NCI-H1436 (cell line): Measurements from ENCODE around the gene WBP2.

Source experiments
- DNase-seq: peaks from one replicate; lab custom pipeline; 2025; lab: John Stamatoyannopoulos, UW

WBP2 gene

DNA sequence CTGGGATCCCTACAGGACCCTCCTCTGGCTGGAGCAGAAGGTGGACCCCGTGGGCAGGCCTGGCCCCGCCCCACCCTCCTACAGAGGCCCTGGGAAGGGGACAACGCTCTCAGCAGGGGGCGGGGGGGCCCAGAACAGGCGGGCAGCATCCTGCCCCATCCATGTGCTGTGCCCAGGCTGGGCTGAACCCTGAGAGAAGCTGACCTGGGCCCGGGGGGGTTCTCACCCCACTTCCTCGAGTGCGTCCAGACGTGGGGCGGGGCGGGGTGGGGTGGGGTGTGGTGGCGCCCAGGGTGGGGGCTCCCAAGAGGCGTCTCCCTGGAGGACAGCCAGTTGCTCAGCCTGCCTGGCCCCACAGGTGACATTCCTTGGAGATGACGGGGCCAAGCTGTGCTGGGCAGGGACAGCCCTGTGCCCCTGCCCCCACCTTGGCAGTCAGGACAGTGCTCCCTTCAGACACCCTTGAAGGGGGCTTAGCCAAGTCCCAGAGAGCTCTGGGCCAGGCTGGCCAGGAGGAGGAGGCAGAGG is 10.5 kb downstream of the WBP2 start:
- DNase-seq, result no peak

DNA sequence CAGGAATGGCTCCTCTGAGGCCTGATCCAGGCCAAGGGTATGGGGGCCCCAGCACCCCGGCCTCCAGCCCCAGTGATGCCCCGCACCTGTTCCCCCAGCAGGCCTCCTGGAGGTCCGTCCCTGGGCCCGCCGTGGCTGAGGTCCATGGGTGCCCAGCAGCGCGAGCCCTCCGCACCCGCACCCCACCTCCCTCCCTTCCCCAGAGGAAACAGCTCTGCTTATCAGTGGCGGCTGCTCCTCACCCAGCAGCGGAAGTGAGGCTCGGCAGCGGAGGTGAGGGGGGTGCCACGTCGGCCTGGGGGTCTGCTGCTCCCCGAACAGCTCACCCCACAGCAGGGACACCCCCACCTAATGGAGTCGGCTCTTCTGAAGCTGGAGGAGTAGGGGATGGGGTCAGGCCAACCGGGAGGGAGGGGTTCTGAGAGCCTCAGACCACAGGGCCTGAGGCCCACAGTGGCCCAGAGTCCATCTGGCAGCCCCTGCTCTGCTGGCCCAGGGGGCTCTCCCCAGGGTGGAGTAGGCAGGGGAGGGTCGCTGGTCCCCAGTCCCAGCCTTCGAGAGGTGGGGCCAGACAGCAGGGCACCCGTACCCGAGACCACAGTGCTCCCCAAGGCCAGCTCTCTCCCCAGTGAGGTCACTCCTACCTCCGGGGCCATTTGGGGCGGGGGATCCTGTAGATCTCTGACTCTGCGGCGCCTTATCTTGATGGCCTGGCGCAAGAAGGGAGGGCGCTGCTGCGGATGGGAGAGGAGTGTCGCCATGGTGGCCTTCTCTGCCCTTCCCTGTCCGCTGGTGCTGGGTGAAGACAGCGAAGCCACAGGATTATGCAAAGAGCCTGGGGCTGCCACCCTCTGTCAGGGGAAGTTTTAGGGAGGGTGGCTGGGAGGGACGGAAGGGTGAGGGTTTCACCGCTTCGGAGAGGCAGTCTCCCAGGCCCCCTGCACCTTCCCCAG is 11.3 kb downstream of the WBP2 start, which contains the start of gene UNC13D:
UNC13D (minus strand) TSS at position 828 of the 953 bp plus-strand sequence; CDS start at position 761, 67 bp downstream.
- no peak for DNase-seq

DNA sequence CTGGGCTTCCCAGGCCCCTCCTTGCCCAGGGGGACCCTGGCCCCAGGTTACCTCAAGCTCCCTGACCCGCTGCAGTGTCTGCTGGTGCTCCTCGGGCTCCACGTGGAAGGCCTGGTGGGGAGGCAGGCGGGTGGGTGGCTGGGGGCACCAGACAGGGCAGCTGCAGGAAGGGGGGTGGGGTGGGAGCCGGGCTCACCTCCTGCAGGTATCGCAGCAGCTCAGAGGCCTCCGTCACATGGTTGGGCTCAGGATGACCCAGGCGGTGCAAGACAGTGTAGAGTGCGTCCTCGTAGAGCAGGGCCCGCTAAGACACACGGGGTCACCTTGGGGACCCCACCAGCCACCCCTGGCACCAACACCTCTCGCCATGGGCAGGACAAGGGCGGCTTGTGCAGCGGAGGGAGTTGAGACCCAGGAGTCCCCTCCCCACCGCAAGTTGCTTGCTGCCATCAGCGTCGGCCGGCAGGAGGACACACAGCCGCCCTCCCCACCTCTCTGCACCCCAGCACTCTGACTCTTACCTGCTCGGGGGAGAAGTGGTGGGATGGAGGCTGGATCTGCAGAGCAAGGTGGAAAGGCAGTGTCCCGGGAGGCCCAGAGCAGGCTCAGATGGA is 12.1 kb downstream of the WBP2 start:
- no peak for DNase-seq

DNA sequence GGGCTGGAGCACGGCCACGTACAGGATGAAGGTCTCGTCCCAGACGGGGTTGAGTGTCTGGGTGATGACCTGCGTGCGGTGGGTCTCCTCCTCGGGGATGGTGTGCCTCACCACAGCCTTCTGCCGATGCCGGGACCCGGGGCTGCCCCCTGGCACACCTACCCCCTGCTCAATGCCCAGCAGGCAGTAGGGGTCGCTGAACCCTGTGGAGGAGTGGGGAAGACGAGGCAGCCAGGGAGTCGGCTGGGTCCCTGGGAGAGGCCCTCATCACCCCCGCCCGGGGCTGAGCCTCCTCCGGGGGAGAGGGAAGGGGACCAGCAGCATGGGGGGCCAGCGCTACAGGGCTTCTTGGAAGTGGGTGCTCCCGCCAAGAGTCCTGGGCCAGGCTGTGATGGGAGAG is 12.7 kb downstream of the WBP2 start:
- DNase-seq, result no peak

DNA sequence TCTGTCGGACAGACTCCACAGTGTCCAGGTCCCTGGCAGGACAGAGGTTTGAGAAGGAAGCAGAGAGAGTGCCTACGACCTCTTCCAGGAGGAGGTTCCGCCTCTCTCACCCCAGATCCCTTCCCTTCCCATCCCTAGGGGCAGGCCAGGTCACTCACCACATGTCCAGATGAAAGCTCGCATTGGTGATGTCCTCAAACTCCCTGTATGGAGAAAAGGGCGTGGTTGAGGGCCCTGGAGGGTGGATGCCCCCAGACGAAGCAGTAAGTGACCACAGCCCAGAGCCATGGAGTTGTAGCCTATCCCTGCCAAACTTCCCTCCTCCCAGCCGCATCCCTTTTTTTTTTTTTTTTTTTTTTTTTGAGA is 14.4 kb downstream of the WBP2 start:
- no peak for DNase-seq

DNA sequence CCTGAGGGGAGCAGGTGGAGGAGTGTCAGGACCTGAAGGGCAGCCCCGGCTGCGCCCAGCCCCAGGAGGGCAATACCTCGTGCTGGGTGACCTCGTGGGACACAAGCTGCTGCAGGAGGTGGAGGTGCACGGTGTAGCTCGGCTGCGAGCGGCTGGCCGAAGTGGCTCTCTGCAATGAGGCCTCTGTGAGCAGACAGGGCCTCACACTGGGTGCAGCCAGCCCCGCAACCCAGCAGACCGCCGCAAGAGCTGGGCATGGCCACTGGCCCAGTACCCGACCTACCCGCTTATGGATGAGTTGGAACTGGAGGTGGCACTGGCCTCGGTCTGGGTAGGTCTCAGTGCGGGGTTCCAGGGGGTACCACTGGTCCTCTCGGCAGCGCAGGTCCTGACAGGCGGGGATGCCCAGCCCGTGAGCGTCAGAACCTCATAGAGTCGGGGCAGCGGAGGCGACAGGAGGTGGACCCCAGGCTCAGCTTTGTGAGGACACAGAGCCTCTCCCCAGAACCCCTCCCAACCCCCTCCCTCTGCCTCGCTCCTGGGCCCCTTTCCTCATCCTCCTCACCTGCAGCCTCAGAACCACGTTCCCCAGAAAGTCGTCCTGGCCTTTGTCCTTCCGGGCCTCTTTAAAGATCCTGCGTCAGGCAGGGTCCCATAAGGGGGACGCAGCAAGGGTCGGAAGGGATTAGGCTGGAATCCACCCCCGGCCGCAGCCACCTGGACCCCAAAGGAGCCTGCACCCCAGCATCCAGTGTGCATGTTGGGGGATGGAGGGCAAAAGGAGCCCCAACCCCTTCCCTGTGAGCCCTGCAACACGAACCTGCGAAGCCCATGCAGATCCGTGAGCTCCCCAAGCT is 15.0 kb downstream of the WBP2 start:
- no peak for DNase-seq

DNA sequence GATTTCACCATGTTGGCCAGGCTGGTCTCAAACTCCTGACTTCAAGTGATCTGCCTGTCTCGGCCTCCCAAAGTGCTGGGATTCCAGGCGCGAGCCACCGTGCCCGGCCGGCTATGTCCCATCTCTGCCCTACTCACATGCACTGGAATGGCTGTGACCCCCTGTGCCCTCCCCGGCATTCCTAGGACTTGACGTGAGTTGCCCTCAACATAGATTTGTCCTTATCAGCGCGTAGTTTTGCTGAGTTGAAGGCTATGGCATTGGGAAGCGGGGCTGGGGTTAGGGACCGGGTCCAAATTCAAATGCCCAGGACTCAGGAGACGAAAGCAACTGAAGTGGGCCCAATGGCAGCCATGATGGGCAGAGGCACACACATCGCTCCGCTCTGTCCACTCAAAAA is 16.7 kb downstream of the WBP2 start:
- no peak for DNase-seq

DNA sequence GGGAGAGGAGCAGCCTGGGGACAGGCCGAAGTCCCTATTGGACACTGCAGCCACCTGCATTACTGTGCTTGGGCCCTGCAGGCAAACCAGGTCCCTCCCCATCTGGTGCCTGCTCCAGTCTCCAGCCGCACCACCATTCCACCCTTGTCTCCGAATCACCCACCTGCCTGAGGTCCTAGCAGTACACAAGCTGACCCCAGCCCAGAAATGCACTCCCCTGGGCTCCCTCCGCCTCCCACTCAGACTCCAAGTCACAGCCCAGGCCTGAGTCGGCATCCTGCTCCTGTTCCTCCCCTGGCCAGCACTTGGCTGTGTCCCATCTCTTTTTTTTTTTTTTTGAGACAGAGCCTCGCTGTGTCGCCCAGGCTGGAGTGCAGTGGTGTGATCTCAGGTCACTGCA is 17.2 kb downstream of the WBP2 start:
- DNase-seq, result no peak

DNA sequence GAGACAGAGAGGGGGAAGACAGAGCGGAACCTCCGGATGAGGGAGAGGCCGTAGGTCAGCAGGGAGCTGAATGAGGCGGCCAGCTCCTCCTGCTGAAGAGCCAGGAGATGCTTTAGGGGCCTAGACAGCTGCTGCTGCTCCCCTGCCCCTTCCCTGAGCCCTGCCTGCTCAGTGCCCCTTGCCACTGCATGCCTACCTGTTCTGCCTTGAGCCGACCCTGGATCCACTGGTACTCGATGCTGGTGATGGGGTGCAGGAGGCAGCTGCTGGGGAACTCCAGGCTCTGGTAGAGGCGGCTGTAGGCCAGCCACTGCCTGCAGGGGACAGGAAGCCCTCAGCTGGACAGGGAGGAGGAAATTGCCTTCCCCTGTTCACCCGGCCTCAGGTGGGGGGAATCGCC is 18.5 kb downstream of the WBP2 start:
- DNase-seq, result no peak

DNA sequence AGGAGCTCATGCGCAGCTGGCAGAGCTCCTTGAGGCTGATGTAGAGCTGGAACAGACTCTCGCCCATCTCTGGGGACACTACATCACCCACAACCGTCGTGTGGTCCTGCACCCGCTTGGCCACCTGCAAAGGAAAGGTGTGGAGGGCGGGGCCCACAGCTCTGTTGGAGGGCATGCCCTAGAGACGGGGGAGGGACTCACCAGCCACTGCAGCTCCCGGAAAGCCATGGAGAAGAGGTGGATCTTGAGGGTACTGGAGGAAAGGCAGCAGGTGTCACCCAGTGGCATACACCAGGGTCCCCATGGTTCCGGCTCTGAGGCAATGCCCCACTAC is 19.5 kb downstream of the WBP2 start:
- peak; percentile 75 for DNase-seq

DNA sequence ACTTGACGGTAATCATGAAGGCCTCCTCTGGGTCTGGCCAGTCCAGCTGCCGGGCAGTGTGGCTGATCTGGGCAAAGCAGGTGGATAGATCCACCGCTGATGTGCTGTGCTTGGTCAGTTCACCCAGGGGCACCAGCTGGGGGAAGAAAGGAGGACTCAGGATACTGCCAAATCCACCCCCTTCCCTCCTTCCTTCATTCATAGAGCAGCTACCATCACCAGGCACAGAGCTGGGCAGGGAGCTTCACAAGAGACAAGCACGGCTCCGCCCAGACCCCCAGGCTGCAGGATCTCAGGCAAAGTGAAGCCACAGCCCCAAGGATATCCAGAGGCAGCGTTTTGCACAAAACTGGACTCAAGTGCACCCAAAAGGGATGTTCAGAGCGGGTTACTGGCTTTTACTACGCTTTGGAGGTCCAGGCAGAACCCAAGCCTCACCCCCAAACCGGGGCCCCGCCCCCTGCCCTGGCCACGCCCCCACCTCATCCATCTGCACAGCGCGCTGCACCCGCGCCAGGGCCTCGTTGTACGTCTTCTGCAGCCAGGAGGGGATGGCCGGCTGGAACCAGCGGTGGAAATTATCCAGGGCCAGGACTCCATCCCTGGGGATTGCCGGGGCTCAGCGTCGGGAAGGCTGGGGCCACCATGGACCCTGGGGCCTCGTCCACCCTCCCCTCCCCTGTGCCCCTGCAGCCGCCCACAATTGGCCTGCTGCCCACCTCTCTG is 20.0 kb downstream of the WBP2 start:
- DNase-seq, result peak; percentile 75

DNA sequence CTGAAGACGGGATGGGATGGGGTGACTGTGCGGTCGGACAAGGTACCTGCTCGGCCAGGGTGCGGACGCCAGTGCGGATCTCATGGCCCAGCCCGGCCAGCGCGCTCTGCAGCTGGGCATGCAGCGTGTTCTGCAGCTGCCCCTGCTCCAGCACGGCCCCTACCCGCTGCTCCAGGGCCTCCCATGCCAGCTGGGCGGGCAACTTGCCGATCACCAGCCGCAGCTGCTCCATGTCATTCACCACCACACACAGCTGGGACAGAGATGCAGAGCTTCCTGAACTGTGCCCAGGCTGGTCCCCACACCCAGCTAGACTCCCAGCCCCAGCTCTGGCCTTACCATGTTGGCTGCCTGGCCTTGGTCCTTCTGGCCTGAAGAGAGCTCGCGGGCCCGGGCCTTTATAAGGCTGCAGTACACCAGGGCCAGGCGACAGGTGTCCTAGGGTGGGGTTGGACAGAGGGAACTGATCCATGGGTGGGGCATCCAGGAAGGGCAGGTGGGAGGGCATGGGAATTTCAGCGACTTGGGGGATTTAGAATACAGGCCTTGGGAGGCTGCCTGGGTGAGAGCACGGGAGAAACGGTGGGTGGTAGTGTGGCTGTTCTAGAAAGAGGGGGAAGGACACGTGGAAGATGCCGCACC is 20.7 kb downstream of the WBP2 start:
- DNase-seq, result no peak

DNA sequence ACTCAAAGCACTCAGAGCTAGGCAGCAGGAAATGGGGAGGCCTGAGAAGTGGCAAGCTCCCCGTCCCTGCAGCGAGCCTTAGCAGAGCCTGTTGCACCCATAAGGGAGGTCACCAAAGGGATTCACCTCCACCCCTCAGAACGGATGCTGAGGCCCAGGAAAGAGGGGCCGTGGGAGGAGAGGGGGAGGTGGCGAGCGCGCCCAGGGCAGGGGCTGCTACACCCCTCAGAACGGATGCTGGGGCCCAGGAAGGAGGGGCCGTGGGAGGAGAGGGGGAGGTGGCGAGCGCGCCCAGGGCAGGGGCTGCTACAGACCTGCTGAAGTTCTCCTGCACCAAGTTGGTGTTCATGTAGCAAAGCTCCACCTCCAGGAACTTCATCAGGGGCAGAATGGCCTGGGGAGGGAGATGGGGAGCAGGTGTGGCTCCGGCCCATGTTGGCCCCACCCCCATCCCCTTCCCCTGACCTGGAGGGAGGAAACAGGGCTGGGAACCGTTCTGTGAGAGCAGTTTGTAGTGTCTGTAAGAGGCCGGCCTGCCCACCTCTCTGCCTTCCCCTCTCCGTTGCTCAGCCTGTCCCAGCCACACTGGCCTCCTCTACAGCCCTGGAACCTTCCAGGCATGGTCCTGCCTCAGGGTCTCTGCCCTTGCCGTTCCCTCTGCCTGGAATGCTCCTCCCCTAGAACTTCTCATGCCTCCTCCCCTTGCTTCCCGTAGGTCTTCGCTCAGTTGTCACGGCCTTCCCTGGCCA is 22.3 kb downstream of the WBP2 start:
- no peak for DNase-seq

DNA sequence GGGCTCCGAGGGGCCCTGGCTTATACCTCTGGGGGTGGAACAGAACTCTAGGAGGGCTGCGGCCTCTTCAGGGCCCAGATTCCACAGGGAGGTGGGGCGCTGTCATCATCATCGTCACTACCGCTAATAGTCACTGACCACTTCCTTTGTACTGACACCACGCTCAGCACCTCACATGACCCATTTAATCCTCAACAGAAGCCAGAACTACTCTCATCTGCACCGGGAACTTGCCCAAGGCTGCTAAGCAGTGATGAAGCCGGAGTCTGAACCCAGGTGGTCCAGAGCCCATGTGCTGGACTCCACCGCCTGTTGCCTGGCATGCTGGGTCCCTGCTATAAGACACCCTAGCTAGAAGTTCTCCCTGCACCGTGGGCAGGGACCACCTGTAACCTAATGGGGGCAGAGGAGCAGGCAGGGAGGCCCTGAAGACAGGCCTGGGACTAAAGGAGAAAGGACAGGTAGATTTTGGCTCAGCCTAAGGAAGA is 22.9 kb downstream of the WBP2 start:
- DNase-seq, result no peak

DNA sequence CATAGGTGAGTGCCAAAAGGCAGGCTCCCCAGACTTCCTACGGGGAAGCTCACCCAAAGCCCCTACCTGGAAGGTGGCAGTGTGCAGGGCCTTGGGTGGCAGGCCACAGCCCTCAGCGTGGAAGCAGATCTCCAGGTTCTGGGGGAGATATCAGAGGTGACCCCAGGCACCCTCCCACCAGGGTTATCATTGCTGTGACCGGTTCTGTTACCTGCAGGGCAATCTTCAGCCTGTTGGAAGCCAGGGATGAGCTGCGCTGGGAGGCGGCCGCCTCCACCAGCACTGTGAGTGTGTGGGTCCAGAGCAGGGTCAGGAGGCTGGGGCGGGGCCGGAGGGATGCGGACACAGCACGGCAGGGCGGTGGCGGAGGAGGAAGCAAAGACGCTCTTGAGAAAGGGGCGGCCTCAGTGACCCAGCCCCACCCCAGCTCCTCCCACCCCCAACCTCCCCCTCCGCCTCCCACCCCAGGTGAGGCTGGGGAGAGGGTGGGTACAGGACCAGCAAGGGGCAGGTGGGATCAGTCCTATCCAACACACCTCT is 24.0 kb downstream of the WBP2 start:
- no peak for DNase-seq

DNA sequence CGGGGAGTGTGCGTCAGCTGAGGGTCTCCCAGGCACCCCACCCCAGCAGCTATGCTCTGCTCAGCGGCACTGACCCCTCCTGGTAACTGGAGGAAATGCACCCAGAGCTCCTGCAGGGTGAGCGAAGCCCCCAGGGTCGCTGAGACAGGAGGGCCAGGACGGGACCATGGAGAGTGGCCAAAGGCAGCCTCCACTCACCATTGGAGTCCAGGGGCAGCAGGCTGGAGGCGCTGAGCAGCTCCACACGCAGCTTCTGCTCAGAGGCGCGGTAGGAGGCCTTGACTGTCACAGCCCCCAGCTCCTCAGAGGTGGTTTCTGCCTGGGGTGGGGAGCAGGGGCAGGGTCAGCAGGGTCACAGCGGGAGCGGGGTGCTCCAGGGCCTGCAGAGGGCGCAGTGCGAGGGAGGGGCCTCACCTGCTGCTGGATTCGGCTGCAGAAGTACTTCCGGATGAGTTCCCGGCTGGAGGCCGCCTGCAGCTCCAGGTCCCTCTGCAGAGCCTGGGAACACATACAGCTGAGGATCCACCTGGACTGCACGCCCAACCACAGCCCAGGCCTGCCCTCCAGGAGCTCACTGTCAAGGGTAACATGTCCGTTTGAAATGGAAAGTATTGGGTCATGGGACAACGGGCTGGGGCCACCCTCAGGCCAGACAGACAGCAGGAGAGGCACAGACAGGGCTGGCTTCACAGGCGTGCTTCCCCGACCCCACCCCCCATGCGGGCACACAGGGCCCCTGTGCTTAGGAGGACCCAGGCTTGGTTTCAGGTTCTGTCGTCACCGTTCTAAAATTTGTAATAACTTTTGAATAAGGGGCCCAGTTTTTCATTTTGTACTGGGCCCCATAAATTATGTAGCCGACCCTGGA is 24.7 kb downstream of the WBP2 start:
- DNase-seq, result peak; percentile 9

DNA sequence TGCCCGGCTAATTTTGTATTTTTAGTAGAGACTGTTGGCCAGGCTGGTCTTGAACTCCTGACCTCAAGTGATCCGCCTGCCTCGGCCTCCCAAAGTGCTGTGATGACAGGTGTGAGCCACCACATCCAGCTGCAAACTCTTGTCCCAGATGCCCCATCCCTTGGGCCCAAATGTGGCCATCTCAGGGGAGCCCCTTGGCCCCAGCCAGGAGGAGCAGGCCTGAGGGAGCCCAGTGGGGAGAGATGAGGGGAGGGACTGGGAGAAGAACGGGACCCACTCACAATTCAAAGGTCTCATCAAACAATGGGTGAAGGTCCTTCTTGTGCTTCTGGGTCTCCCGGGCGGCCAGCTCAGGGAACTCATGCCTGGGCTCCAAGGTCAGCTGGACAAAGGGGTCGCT is 25.4 kb downstream of the WBP2 start:
- DNase-seq, result no peak

DNA sequence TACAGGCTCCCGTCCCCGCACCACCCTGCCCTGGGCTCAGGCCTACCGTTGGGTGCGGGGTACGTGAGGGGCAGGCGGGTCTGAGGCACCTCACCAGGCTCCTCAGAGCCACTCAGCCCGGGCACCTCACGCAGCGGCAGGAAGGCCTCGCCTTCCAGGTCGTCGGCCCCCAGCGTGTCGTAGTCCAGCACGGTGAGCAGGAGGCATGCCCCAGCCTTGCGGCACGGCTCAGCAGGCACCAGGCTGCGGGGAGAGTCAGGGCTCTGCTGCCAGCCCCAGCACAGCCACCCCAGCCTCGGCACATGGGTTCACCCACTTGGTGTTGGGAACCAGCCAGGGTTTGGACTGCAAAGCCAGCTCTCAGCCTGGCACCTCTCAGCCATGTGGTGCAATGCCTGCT is 26.4 kb downstream of the WBP2 start:
- no peak for DNase-seq

DNA sequence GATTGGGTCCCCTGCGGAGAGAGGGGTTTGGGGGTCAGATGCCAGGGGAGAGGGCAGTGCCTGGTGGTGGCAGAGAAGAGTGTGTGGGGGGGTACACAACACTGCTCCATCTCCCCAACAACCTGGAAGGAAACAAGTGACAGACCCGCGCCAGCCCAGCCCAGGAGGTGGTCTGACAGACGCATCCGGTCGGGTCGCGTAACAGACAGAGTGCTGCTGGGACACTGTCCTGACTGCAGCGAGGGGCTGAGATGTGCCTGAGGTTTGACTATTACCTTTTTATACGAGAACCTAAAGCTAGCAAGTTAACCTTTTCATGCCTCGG is 27.1 kb downstream of the WBP2 start:
- DNase-seq, result no peak
